H9 (cell line): ENCODE data around the gene KRTAP10-12. TPM values are rescaled to one million over a fixed set of nuclear protein-coding genes. Genes with fewer than 3 reads are reported as not detected.
A peak's percentile ranks its signal among the peaks of the same experiment; 100 is the strongest.

Experiments used
- DNase-seq: peaks from one replicate; pipeline ENCODE4 v3.0.0-alpha.2; 2017
- H2AFZ ChIP-seq: one replicate; pipeline ENCODE4 v1.6.1; 2013; ENCODE audit warnings: mild to moderate bottlenecking, low read length, control low read depth, moderate library complexity
- H2AK5ac ChIP-seq: 2 replicates; pipeline ENCODE4 v1.6.1; 2013; ENCODE audit warnings: low read length, control low read depth, mixed read lengths; ENCODE audit not compliant: insufficient read length
- H2BK120ac ChIP-seq: one replicate; pipeline ENCODE4 v1.6.1; 2013; ENCODE audit warnings: low read depth, mild to moderate bottlenecking, low read length, control low read depth, inconsistent platforms; ENCODE audit not compliant: poor library complexity, severe bottlenecking
- H2BK12ac ChIP-seq: 2 replicates; pipeline ENCODE4 v1.6.1; 2013; ENCODE audit warnings: low read length, control low read depth, mixed read lengths, low read depth; ENCODE audit not compliant: insufficient read length
- H2BK15ac ChIP-seq: 2 replicates; pipeline ENCODE4 v1.6.1; 2013; ENCODE audit warnings: low read depth, low read length, control low read depth
- H2BK20ac ChIP-seq: one replicate; pipeline ENCODE4 v1.6.1; 2013; ENCODE audit warnings: low read depth, mild to moderate bottlenecking, low read length, control low read depth, inconsistent platforms; ENCODE audit not compliant: poor library complexity, severe bottlenecking
- H2BK5ac ChIP-seq: 2 replicates; pipeline ENCODE4 v1.6.1; 2013; ENCODE audit warnings: low read length, control low read depth, mixed read lengths; ENCODE audit not compliant: insufficient read length
- H3K14ac ChIP-seq: 2 replicates; pipeline ENCODE4 v1.6.1; 2013; ENCODE audit warnings: low read length, control low read depth; ENCODE audit not compliant: insufficient read depth
- H3K18ac ChIP-seq: 2 replicates; pipeline ENCODE4 v1.6.1; 2013; ENCODE audit warnings: low read depth, mild to moderate bottlenecking, mixed read lengths, low read length, control low read depth; ENCODE audit not compliant: insufficient read length
- H3K23ac ChIP-seq: 2 replicates; pipeline ENCODE4 v1.6.1; 2013; ENCODE audit warnings: low read length, control low read depth, mixed read lengths, low read depth; ENCODE audit not compliant: insufficient read length
- H3K23me2 ChIP-seq: 2 replicates; pipeline ENCODE4 v1.6.1; 2013; ENCODE audit warnings: low read depth, mild to moderate bottlenecking, mixed read lengths, low read length, control low read depth; ENCODE audit not compliant: insufficient read length, poor library complexity, severe bottlenecking
- H3K27ac ChIP-seq: 2 replicates; pipeline ENCODE4 v1.5.1; 2013; ENCODE audit warnings: low read length, control low read depth, mixed read lengths, low read depth; ENCODE audit not compliant: insufficient read length
- H3K27me3 ChIP-seq: 2 replicates; pipeline ENCODE4 v1.6.1; 2013; ENCODE audit warnings: low read length, control low read depth, inconsistent platforms; ENCODE audit not compliant: insufficient read depth
- H3K4ac ChIP-seq: 2 replicates; pipeline ENCODE4 v1.6.1; 2013; ENCODE audit warnings: low read depth, mild to moderate bottlenecking, control low read depth, inconsistent platforms, low read length, moderate library complexity
- H3K4me1 ChIP-seq: 2 replicates; pipeline ENCODE4 v1.6.1; 2013; ENCODE audit warnings: low read length, control low read depth, inconsistent platforms; ENCODE audit not compliant: insufficient read depth
- H3K4me2 ChIP-seq: 2 replicates; pipeline ENCODE4 v1.6.1; 2013; ENCODE audit warnings: low read length, control low read depth, mixed read lengths; ENCODE audit not compliant: insufficient read length, insufficient read depth
- H3K56ac ChIP-seq: 2 replicates; pipeline ENCODE4 v1.6.1; 2013; ENCODE audit warnings: low read depth, mild to moderate bottlenecking, mixed read lengths, low read length, control low read depth; ENCODE audit not compliant: insufficient read length
- H3K79me1 ChIP-seq: 2 replicates; pipeline ENCODE4 v1.6.1; 2013; ENCODE audit warnings: low read depth, mild to moderate bottlenecking, moderate library complexity, low read length, control low read depth, inconsistent platforms; ENCODE audit not compliant: insufficient read depth, poor library complexity, severe bottlenecking
- H3K79me2 ChIP-seq: 2 replicates; pipeline ENCODE4 v1.6.1; 2013; ENCODE audit warnings: low read length, control low read depth, inconsistent platforms; ENCODE audit not compliant: insufficient read depth
- H3K9ac ChIP-seq: 2 replicates; pipeline ENCODE4 v1.6.1; 2013; ENCODE audit warnings: low read length, control low read depth, mixed read lengths; ENCODE audit not compliant: insufficient read length; ENCODE audit errors: extremely low read depth
- H3K9me3 ChIP-seq: one replicate; pipeline ENCODE4 v1.6.1; 2013; ENCODE audit warnings: low read depth, low read length, inconsistent platforms; ENCODE audit not compliant: control insufficient read depth
- H3T11ph ChIP-seq: one replicate; pipeline ENCODE4 v1.6.1; 2013; ENCODE audit warnings: mild to moderate bottlenecking, low read length, control low read depth, inconsistent platforms
- H4K20me1 ChIP-seq: one replicate; pipeline ENCODE4 v1.6.1; 2013; ENCODE audit not compliant: control insufficient read depth, insufficient read length, insufficient read depth
- H4K5ac ChIP-seq: 2 replicates; pipeline ENCODE4 v1.6.1; 2013; ENCODE audit warnings: low read depth, mild to moderate bottlenecking, mixed read lengths, low read length, control low read depth; ENCODE audit not compliant: insufficient read length
- H4K8ac ChIP-seq: replicated peaks from 2 replicates; pipeline ENCODE4 v1.6.1; 2013; ENCODE audit warnings: low read length, control low read depth, mixed read lengths, low read depth; ENCODE audit not compliant: insufficient read length
- H4K91ac ChIP-seq: 2 replicates; pipeline ENCODE4 v1.6.1; 2013; ENCODE audit warnings: low read depth, mild to moderate bottlenecking, moderate library complexity, mixed read lengths, low read length, control low read depth; ENCODE audit not compliant: insufficient read length
- H3K27ac Mint-ChIP-seq, 3 experiments: 2 replicates in 2 of 3; 3 replicates in 1 of 3; pipeline ENCODE4 v1.8.0; 2020 to 2021; ENCODE audit warnings: mixed read lengths in 3 of 3, mild to moderate bottlenecking in 1 of 3, moderate library complexity in 1 of 3
- H3K27me3 Mint-ChIP-seq: 2 replicates; pipeline ENCODE4 v1.8.0; 2021; ENCODE audit warnings: low read depth, mild to moderate bottlenecking, moderate library complexity, mixed read lengths
- H3K36me3 Mint-ChIP-seq, 3 experiments: 2 replicates in 2 of 3; 3 replicates in 1 of 3; pipeline ENCODE4 v1.8.0; 2020 to 2021; ENCODE audit warnings: low read depth in 3 of 3, mixed read lengths in 3 of 3; ENCODE audit not compliant: insufficient read depth in 1 of 3
- H3K4me1 Mint-ChIP-seq, 2 experiments: 2 replicates each; pipeline ENCODE4 v1.8.0; 2020; ENCODE audit warnings: mixed read lengths in 2 of 2
- H3K4me3 Mint-ChIP-seq, 2 experiments: 2 replicates in 1 of 2; 3 replicates in 1 of 2; pipeline ENCODE4 v1.8.0; 2020 to 2021; ENCODE audit warnings: mild to moderate bottlenecking in 2 of 2, mixed read lengths in 2 of 2, moderate library complexity in 1 of 2
- H3K9me3 Mint-ChIP-seq, 2 experiments: 2 replicates in 1 of 2; 3 replicates in 1 of 2; pipeline ENCODE4 v1.8.0; 2020; ENCODE audit warnings: mild to moderate bottlenecking in 2 of 2, mixed read lengths in 2 of 2, moderate library complexity in 1 of 2
- WGBS: extraction: QIAGEN DNeasy Blood & Tissue Kit; methylation state at CpG from one replicate; pipeline ENCODE4 v1.1.7; 2013; ENCODE audit warnings: missing lambda C conversion rate, low lambda C conversion rate, mixed read lengths; ENCODE audit not compliant: insufficient read length; ENCODE audit errors: extremely low coverage; 5-methylcytosine and 5-hydroxymethylcytosine counted together
- total RNA-seq: library from RNA; stranded (reverse); gene quantifications from 2 replicates; pipeline ENCODE4 v1.2.1, GENCODE V29; 2021
- TF ChIP-seq, protein P1 (sequence below): fragments of 200-600 bp; sonication (generic); conservative IDR thresholded peaks from 3 replicates; pipeline ENCODE4 v1.8.0; 2021; ENCODE audit warnings: antibody characterized with exemption, mild to moderate bottlenecking

The KRTAP10-12 gene
- total RNA-seq, 1 experiment from 2014 or later = not detected

DNA sequence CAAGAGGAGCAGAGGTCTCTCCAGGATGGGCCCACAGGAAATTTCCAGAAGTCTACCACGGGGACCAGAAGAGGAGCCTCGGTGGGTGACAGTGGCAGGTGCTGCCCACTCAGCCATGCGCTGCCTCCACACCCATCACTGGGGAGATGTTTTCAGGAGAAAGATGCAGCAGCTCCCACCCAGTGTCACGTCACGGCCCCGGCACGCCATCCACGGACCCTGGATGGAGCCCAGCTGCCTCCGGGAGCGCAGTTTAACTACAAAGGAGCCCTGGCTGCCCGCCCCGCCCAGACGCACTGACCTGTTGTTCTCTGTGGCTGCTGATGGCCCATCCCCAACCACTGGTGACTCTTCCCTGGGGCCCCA lies 7.6 kb downstream of the KRTAP10-12 start:
- Histone ChIP-seq H2BK12ac (no peak overlapping the region), H2BK5ac (no peak overlapping the region), H4K91ac (no peak overlapping the region), H3K4me2 (peak overlapping the region; percentile 31), H3K23me2 (peaks cover 19% of the 10 kb centered on the region), H2BK120ac (no peak overlapping the region), H4K8ac (no peak overlapping the region), H4K5ac (no peak overlapping the region), H3K9ac (no peak overlapping the region), H3K14ac (no peak overlapping the region; the same call in 1 of the 2 replicates), H3K18ac (no peak overlapping the region), H2BK15ac (no peak overlapping the region), H3K79me1 (no peaks in the 10 kb centered on the region), H2AK5ac (no peak overlapping the region), H3K4me1 (peaks cover 9% of the 10 kb centered on the region; the same call in 1 of the 2 replicates), H3T11ph (no peak overlapping the region), H3K27me3 (peaks cover 26% of the 10 kb centered on the region; the same call in 1 of the 2 replicates), H3K4ac (no peak overlapping the region), H4K20me1 (no peaks in the 10 kb centered on the region), H3K79me2 (no peaks in the 10 kb centered on the region), H3K56ac (no peak overlapping the region), H3K27ac (no peak overlapping the region), H2AFZ (no peak overlapping the region), H3K23ac (no peak overlapping the region), H2BK20ac (no peak overlapping the region), H3K9me3 (no peaks in the 10 kb centered on the region)
- Mint-ChIP-seq H3K4me1 (peaks cover 73 to 79% of the 10 kb centered on the region in 2 experiments), H3K4me3 (peak overlapping the region; percentile 51 to 75), H3K9me3 (no peaks in the 10 kb centered on the region; a peak in 1 of 5 replicates), H3K27me3 (peaks cover 50% of the 10 kb centered on the region), H3K36me3 (no peaks in the 10 kb centered on the region), H3K27ac (peak overlapping the region in 2 of 3 experiments; percentile 71 to 85; a peak in 2 of 7 replicates)
- DNase-seq = peak; percentile 74
- TF ChIP-seq, protein P1, sequence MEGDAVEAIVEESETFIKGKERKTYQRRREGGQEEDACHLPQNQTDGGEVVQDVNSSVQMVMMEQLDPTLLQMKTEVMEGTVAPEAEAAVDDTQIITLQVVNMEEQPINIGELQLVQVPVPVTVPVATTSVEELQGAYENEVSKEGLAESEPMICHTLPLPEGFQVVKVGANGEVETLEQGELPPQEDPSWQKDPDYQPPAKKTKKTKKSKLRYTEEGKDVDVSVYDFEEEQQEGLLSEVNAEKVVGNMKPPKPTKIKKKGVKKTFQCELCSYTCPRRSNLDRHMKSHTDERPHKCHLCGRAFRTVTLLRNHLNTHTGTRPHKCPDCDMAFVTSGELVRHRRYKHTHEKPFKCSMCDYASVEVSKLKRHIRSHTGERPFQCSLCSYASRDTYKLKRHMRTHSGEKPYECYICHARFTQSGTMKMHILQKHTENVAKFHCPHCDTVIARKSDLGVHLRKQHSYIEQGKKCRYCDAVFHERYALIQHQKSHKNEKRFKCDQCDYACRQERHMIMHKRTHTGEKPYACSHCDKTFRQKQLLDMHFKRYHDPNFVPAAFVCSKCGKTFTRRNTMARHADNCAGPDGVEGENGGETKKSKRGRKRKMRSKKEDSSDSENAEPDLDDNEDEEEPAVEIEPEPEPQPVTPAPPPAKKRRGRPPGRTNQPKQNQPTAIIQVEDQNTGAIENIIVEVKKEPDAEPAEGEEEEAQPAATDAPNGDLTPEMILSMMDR = no peak
- WGBS = no CpG with 5 or more reads among the region's 13 CpGs
